ENCODE measurements around the gene FTSJ1.

Gene FTSJ1

DNA sequence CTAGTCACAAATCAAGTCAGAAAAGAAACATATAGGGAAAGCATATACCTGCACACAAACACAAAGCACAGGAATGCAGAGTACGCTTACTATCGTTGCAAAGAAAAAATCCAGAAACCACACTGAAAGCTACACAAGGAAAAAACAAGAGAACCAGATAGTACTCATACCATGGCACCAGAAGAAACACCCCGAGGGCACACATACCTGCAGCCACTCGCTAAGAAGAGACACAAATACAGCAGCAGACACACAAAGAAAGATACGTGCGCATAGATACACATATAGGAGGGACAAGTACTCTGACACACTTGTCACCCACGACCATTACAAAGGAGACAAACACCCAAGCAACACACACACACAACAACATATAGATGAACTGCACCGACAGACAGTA, 4.5 kb upstream of the FTSJ1 start:
- no peak for DNase-seq

DNA sequence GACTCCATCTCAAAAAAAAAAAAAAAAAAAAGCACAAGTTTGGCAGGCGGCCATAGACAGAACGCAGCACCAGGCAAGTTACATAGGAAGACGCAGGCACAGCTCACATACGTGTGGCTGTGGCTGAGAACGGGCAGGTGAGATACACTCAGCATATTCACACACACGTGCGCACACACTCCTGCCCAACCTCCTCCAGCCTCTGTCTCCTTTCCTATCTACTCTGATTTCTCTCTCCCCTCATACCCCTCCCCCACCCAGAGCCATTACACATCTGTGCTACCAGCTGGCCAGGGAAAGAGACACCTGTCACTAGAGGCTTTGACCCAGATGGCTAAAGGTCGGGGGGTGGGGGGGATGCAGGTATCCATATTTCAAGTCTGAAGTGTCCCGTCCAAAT, 3.8 kb upstream of the FTSJ1 start:
- DNase-seq = no peak

DNA sequence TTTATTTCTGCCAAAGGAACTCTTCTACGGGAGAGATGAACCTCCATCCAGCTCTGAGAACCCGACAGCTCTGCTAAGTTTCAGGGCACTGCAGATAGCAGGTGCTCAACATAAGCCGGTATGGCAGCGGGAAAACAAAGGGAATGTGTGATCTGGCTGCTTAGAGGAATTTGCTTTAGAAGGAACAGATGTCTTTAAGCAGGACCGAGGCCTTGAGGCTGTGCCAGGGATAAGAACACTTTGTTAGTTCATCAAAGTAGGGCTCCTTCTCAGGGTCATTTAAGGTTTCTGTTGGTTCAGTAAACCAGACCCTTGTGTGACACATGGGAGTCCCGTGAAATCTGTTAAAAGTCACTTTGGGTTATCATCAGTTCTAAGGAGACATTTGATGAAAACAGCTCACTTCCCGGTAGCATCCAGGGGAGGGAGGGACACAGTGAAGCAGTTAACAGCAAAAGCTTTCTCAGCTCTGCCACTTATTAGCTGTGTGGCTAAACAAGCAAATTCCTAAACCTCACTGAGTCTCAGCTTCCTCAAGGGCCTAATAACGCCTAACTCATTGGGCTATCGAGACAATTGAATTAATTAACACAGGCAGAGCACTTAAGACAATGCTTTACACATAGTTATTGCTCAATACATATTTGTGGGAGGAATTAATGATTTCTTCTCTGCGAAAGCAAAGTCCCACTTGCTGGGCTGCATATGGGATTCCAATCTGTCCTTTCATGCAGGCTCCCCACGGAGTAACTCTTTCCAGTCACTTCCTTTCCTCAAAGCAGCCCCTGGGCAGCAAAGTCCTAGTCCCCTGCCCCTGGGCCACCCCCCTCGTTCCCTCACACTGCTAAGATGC, 2.9 kb upstream of the FTSJ1 start:
- DNase-seq = no peak

DNA sequence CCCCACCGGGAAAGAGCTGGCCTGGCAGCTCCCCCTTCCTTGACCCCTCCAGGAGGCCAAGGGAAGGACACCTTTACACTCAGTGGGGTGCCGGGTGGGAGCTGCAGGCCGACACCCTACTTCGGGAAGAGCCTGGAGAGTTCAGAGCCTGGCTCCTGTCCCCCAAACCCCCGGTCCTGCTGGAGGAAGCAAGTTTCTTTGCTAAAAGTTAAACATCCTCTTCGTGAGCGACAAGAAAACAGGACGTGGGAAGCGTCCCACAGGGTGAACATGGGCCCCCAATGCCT, 2.4 kb upstream of the FTSJ1 start:
- DNase-seq = no peak

DNA sequence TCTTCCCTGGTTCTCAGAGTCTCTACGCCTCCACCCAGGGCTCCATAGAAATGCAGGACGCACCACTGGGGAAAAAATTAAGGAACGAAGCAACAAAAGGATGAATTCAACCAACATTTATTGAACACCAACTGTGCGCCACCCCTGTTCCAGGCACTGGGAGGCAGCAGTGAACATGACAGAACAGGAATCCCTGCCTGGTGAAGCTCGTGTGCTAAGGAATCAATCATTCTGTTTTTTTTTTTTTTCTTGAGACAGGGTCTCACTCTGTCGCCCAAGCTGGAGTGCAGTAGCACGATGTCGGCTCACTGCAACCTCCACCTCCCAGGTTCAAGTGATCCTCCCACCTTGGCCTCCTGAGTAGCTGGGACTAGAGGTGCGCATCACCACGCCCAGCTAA, 1.9 kb upstream of the FTSJ1 start:
- DNase-seq = no peak

DNA sequence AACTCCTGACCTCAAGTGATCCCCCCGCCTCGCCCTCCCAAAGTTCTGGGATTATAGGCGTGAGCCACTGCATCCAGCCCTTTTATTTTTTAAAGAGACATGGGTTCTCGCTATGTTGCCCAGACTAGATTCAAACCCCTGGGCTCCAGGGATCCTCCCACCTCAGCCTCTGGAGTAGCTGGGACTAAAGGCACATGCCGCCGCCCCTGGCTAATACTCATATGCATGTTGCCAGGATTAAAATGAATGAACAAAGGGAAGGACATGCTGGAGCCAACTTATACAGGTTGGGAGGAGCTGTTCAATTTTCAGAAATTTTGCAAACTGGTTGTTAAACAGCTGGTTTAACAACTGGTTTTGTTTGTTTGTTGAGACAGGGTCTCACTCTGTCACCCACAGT, 1.4 kb upstream of the FTSJ1 start:
- DNase-seq = no peak

DNA sequence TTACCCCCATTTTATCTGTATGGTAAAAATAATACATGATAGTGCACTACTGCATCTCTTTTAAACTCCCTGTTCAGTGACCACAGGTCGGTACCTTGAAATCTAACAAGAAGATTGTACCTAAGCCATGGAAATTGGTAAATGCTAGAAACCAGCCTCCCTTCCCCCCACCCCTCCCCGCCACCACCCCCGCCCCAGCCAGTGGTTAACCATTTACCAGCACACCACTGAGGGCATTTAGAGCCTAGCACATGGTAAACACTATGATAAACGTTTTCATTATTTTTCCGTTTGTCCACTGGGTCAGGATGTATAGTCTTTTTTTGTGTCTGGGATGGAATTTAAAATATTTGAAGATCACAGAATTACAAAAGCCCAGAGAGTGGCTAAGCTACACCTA, 703 bp upstream of the FTSJ1 start:
- DNase-seq = no peak

DNA sequence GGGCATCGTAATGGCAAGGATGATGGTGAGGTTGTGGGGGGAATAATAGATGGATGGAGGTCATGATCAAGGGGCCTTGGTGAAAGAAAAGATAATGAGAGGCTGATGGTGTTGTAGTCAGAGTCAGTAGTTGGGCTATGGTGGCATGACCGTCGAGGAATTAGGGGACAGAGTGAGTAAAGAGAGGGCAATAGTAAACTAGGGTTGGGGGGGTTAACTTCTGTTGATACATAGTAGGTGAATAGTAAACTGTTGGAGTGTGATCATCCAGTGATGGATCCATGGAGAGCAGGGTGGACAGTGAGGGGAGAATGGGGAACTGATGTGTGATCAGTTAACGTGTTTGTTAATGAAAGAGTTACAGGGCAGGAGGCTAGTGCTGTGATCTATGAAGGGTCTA, 920 bp downstream of the FTSJ1 start:
- DNase-seq = no peak

DNA sequence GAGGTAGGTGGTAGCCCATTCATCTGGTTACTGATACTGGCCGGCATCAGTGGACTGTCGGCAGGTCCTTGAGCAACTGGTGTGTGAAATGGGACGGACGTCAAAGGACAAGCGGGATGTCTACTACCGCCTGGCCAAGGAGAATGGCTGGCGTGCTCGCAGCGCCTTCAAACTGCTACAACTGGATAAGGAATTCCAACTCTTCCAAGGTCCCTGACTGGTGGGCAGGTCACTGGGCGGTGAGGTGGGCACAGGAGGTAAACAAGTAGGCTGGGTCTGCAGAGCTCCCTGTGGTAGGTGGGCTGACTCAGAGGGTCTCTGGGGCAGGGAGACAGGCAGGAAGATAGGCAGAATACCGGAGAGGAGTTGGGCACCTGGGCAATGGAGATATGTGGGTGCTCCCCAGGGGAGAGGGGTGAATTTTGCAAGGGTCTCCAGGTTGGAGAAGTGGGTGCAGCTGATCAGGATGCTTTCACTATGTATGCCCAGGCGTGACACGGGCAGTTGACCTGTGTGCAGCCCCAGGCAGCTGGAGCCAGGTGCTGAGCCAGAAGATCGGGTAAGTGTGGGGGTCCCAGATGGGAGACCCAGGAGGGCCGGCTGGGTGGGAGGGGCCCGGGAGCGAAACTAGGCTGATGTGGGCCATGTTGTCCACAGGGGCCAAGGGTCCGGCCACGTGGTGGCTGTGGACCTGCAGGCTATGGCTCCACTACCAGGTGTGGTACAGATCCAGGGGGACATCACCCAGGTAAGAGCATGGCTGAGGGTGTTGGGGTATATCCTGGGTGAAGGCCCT, 2.2 kb downstream of the FTSJ1 start:
- DNase-seq = no peak

DNA sequence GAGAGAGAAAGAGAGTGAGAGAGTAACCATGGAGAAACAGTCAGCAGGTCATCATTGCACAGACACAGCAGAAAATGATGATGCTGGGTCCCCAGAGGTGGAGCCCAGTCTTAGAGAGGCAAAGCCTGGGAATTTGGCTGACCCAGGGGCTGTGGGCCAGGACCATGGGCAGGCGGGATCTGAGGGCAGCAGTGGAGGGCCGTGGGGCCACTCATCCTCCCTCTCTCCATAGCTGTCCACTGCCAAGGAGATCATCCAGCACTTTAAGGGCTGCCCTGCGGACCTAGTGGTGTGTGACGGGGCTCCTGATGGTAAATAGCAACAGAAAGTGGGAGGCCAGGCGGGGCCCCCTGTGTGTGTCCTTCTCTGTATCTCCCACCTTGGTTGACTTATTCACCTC, 2.8 kb downstream of the FTSJ1 start:
- no peak for DNase-seq

DNA sequence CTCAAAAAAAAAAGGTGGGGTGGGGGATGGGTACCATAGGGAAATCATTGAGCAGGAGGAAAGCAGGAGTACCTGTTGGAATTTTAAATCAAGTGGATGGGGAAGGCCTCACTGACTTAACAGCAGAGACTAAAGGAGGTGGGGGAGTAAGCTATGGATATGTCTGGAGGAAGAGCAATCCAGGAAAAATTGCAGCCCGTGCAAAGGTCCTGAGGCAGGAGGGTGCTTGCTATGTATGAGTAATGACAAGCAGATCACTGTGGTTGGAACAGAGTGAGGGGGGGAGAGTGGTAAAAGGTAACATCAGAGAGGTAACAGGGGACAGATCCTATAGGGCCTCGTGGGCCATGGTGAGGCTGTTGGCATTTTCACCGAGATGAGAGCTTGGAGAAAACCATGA, 4.1 kb downstream of the FTSJ1 start:
- no peak for DNase-seq

DNA sequence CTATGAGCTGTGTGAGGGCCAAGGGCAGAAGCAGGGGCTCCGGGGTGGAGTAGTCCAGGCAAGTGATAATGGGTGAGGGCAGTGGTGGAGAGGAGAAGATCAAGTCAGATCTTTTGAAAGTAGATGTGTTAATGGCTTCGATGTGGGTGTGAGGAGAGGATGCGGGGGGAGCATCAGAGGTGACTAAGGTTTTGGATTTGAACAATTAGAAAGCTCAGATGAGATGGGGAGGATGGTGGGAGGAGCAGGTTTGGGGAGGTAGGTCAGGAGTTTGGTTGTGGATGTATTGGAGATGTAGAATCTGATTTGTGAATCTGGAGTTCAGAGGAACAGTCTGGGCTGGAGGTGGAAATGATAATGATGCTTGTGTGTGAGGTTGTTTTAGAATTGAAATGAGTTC, 4.6 kb downstream of the FTSJ1 start:
- DNase-seq = no peak

DNA sequence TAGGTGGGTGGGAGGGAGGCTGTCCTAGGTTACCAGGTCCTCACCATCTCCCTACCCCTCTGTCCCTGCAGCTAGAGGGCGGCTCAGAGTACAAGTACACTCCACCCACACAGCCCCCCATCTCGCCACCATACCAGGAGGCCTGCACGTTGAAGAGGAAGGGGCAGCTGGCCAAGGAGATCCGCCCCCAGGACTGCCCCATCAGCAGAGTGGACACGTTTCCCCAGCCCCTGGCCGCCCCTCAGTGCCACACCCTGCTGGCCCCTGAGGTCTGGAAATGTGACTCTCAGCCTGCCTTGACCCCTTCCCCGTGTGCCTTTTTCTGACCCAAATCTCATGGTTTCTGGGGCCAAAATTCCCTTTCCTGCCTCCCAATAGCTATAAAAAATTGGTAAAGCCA, 6.5 kb downstream of the FTSJ1 start:
- no peak for DNase-seq

DNA sequence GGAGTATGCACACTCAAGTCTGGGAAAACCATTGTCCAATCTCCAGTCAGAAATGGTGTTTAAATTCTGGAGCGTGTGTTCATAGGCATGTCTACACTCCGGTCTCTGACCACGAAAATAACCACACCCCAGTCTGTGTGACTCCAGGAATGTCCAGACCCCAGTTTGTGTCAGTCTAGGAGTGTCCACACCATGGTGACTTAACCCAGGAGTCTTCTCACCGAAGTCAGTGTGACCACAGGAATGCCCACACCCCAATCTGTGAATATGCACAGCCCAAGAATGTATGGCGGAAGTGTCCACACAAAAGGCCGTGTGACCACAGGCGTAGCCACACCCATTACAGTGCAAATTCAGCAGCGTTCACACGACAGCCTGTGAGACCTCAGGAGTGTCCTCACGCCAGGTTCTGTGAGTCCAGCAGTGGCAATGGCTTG, 11.4 kb downstream of the FTSJ1 start:
- peak; percentile 46 for DNase-seq

DNA sequence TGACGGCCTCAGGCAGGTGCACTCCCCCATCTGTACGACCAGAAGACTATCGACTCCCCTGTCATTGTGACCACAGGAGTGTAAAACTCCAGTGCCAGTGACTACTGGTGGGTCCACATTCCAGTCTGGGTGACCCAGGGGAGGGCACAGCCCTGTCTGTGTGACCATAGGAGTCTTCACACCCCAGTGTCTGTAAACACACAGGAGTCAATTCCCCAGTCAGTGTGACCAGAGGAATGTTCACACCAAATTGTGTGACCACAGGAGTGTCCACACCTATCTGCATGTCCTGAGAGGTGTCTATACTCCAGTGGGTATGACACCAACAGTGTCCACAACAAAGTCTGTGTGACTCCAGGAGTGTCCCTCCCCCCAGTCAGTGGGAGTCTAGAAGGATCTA, 12.0 kb downstream of the FTSJ1 start:
- DNase-seq = no peak

DNA sequence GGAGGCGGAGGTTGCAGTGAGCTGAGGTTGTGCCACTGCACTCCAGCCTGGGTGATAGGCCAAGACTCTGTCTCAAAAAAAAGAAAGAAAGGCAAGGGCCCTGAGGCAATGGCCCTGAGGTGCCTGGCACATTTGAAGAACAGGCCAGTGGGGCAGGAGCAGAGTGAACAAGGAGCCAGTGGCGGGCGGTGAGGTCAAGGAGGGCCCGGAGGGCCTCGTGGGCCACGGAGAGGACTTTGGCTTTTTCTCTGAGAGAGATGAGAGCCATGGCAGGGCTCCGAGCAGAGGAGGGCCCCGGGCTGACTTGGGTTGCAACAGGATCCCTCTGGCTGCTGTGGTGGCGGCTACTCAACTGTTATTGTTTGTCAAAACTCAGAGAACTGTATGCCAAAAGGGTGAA, 13.3 kb downstream of the FTSJ1 start:
- no peak for DNase-seq

DNA sequence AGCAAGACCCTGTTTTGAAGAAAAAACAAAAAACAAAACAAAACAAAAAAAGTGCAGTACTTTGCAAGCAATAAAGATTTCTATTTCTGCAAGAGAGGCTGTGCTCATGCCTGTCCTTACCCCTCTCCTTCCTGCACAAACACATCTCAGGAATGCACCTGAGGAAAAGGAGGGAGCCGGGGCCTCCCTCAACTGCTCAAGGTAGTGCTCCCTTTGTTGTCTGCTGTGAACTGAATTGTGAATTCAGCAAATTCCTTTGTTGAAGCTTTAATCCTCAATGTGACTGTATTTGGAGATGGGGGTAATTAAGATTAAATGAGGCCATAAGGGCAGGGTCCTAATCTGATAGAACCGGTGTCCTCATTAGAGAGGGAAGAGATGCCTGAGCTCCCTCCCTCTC, 13.9 kb downstream of the FTSJ1 start:
- DNase-seq = no peak

DNA sequence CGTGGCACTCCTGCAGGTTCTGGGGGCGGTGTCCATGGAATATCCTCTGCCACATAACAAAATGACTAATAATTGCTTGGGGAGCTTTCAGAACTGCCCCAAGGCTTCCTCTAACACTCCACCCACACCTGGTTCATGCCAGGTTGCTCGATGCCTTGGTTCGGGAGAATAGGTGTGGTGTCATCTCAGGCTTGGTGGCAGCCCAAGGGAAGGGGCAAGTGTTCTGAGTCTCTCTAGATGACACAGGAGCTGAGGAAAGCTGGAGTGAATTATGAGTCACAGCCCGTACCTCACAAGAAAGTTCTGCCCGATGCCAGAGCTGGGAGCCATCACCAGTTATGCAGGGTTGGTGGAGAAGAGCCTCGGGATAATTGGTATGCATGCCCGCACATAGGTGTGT, 14.7 kb downstream of the FTSJ1 start:
- DNase-seq = no peak

DNA sequence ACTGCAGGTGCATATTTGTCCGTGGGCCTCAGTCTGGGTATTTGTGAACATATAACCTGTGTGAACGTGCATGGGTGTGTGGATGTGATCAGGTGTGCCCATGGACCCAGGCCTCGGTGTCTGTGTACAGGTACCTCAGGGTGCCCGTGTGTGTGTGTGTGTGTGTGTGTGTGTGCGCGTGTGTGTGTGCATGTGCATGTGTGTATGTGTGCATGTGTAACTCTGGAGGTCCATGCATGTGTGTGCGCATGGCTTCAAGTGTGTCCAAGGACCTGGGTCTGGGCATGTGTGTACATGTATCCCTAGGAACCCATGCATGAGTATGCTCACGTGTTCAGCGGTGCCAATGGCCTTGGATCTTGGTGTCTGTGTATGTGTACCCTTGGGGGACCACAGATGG, 15.8 kb downstream of the FTSJ1 start:
- no peak for DNase-seq

DNA sequence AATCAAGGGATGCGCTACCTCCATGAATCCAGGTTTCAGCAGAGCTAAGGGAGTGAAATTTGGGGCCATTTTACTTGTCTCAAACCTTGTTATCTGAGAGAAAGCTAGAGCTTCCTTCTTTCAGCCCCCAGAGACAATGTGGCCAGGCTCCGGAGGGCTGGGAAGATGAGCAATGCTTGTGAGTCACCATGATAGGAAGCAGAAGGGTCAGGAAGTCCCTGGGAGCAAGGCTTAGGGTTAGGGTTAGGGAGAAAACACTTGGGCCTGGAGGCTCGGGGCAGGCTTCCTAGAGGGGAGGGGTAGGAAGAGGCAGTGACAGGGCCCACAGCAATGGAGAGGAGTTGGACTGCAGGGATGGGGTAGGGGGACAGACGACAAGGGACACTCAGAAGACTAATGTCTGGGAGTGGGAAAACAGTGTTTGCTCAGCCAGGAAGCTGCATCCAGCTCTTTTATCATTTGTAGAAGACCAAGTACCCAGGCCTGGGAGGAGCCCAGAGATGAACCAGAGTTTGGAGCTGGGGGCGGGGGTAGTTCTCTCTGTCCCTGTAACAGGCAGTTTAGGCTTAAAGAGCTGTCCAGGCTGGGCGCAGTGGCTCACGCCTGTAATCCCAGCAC, 16.4 kb downstream of the FTSJ1 start:
- DNase-seq = peak; percentile 76

DNA sequence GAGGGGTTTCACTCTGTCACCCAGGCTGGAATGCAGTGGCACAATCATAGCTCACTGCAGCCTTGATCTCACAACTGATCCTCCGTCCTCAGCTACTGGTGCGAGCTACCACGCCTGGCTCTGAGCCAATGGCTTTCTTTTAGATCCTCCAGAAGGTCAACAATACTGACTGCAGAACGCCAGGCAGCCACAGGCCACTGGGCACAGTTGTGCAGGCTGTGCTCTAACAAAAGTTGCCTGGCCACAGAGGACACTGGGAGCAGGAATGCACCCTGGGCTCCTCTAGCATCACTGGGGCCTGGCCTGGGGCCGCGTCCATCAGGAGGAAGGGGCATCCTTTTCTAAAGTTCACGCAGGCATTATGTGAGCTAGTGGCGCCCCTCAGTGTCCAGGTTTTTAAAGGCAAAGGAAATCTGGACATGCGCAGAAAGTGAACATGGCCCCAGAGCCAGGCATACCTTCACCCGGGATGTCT, 17.9 kb downstream of the FTSJ1 start:
- peak; percentile 40 for DNase-seq

DNA sequence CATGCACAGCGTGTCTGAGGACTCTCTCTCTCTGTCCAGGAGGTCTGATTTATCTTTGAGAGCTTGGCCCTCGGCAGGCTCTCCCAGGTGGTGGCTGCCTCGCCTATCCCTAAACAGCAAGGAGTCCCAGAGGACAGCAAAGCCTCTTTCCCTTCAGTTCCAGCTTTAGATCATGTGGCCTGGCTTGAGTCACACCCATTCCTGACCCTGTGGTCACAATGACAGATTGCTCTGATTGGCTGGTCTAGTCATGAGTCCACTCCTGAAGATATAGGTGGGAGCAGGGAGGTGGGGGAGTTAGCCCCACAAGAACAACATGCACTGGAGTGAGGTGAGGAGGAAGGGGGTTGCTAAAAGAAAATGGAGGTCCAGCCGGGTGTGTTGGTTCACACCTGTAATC, 20.7 kb downstream of the FTSJ1 start:
- DNase-seq = no peak

DNA sequence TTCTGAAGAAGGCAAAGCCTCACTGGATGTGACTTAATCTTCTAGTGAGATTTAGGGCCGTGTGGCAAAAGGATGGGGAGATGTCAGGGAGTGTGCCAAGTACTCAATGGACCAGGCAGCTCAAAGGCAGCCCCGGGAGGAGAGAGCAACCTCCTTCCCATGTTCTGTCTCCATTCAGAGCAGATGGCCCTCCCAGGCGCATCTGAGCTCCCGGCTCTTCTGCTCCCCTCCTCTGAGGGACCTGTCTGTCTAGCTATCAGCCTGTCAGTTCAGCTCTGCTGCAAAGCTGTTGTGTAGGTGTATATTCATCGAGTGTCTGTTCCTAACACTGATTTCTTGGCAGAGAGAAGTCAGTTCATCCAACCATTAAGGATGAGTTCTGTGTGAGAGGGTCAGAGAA, 21.9 kb downstream of the FTSJ1 start:
- DNase-seq = no peak

DNA sequence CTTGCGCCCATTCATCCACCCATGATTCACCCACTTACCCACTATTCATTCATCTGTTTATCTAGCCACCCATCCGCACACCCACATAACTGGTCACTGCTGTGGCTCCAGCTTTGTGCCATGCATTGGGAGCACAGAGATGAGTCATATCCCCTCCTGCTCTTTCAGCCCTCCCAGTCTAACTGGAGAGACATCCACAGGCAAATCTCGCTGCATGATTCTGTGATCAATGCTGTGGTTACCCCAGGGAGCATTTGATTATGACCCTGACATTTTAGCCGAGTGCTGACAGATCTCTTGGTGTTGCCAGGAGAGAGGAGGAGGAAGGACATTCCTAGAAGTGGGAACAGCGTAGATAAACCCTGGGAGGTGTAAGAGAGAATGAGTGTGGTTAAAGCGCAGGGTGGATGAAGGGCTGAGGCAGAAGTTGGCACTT, 22.4 kb downstream of the FTSJ1 start:
- DNase-seq = peak; percentile 51

Data from suppressor macrophage treated with lipopolysaccharide for 4 hours (primary cell).